Measurements from ENCODE around the gene MTMR3. TPM values are rescaled to one million over a fixed set of nuclear protein-coding genes. Genes with fewer than 3 reads are reported as not detected.

The MTMR3 gene
- total RNA-seq, 1 experiment from 2014 or later, result 26.8 TPM

GRCh38 chr22:29949872-29950271 is 66.9 kb downstream of the MTMR3 start:
- CTCF ChIA-PET, result no interaction called here
- Histone ChIP-seq H3K9me3 (ENCODE audit: control insufficient read depth, insufficient read depth, low read depth, low read length) (no peaks in the 10 kb centered on the region), H3K4me3 (ENCODE audit: low read depth in 2 of 2, low read length in 2 of 2) (no peak overlapping the region), H3K27ac (ENCODE audit: low read length) (no peak overlapping the region), H3K4me1 (ENCODE audit: control insufficient read depth, insufficient read depth, low read length) (peaks cover 10% of the 10 kb centered on the region), H3K36me3 (ENCODE audit: control insufficient read depth, insufficient read depth, low read length) (no peaks in the 10 kb centered on the region), H3K27me3 (ENCODE audit: control insufficient read depth, insufficient read depth, low read length) (no peaks in the 10 kb centered on the region)
- no peak for ATAC-seq
- BruUV-seq (replicated peaks), result no TSS peak
- in situ Hi-C loops (cut with HindIII; ENCODE audit: low pct_unique_long_range_greater_than_20kb, low sequenced_read_pairs), result no loop called here
- no peak for DNase-seq (ENCODE audit: low read depth, low spot score)
- intact Hi-C loops (cut with micrococcal nuclease; ENCODE audit: unreplicated experiment), result no loop called here
- POLR2A ChIA-PET, result no interaction called here
- TF ChIP-seq SIN3A (IDR thresholded peaks at IDR 0.05; ENCODE audit: borderline replicate concordance, insufficient read depth, low read depth, low read length) (no peak), TCF7L2 (IDR thresholded peaks at IDR 0.05; ENCODE audit: low read depth, low read length) (no peak), POLR2AphosphoS5 (IDR thresholded peaks at IDR 0.05; ENCODE audit: low read depth, low read length) (no peak), CTCF (IDR thresholded peaks at IDR 0.05) (no peak), REST (IDR thresholded peaks at IDR 0.05; ENCODE audit: insufficient read depth in 1 of 2, low read depth in 2 of 2, low read length in 1 of 2) (no peak)

GRCh38 chr22:29951791-29952413 is 68.9 kb downstream of the MTMR3 start:
- DNase-seq (ENCODE audit: low read depth, low spot score) (no peak), ATAC-seq (no peak)
- ChIA-PET POLR2A (no interaction called here), CTCF (no interaction called here)
- Histone ChIP-seq H3K4me1 (ENCODE audit: control insufficient read depth, insufficient read depth, low read length) (peaks cover 10% of the 10 kb centered on the region), H3K9me3 (ENCODE audit: control insufficient read depth, insufficient read depth, low read depth, low read length) (no peaks in the 10 kb centered on the region), H3K4me3 (ENCODE audit: low read depth in 2 of 2, low read length in 2 of 2) (no peak overlapping the region), H3K27me3 (ENCODE audit: control insufficient read depth, insufficient read depth, low read length) (no peaks in the 10 kb centered on the region), H3K27ac (ENCODE audit: low read length) (no peak overlapping the region), H3K36me3 (ENCODE audit: control insufficient read depth, insufficient read depth, low read length) (no peaks in the 10 kb centered on the region)
- in situ Hi-C loops (cut with HindIII; ENCODE audit: low pct_unique_long_range_greater_than_20kb, low sequenced_read_pairs), result no loop called here
- BruUV-seq (replicated peaks), result no TSS peak
- TF ChIP-seq POLR2AphosphoS5 (IDR thresholded peaks at IDR 0.05; ENCODE audit: low read depth, low read length) (no peak), TCF7L2 (IDR thresholded peaks at IDR 0.05; ENCODE audit: low read depth, low read length) (no peak), SIN3A (IDR thresholded peaks at IDR 0.05; ENCODE audit: borderline replicate concordance, insufficient read depth, low read depth, low read length) (no peak), REST (IDR thresholded peaks at IDR 0.05; ENCODE audit: insufficient read depth in 1 of 2, low read depth in 2 of 2, low read length in 1 of 2) (no peak), CTCF (IDR thresholded peaks at IDR 0.05) (no peak)
- intact Hi-C loops (cut with micrococcal nuclease; ENCODE audit: unreplicated experiment), result no loop called here

Measured in Panc1 (cell line).